ENCODE results near the gene DLGAP1.

GRCh38 chr18:3538456-3538855 lies 916.7 kb downstream of the DLGAP1 start:
- TF ChIP-seq CTCF (IDR thresholded peaks at IDR 0.05; ENCODE audit: low read length) (no peak), EZH2 (IDR thresholded peaks at IDR 0.05; ENCODE audit: borderline replicate concordance, low read length) (no peak)

Measured in OCI-LY1 (cell line).